B cell (primary cell): ENCODE measurements around the gene PKNOX1. TPM values are rescaled to one million over a fixed set of nuclear protein-coding genes. Genes with fewer than 3 reads are reported as not detected.

ENCODE experiments used
- ATAC-seq: fragments of 200-7000 bp; cut with Tn5 transposase; one replicate; pipeline ENCODE4 v1.10.0; 2021; ENCODE audit warnings: low read depth, mild to moderate bottlenecking, moderate number of reproducible peaks, moderate library complexity
- CTCF ChIA-PET: fragments of 350-600 bp; sonication (Branson Sonifier 250); formaldehyde crosslinking; loops from one replicate; lab custom pipeline; 2021; ENCODE audit warnings: antibody characterized with exemption, inconsistent platforms; lab: Charles Lee
- POLR2A ChIA-PET: fragments of 350-600 bp; sonication (Branson Sonifier 250); formaldehyde crosslinking; loops from one replicate; lab custom pipeline; 2021; ENCODE audit warnings: antibody characterized with exemption; lab: Charles Lee
- DNase-seq: peaks from one replicate; pipeline ENCODE4 v3.0.0; 2013
- H2AFZ ChIP-seq: 2 replicates; pipeline ENCODE4 v1.6.1; 2012; ENCODE audit warnings: mild to moderate bottlenecking, low read depth, low read length; ENCODE audit not compliant: insufficient read depth, poor library complexity, severe bottlenecking
- H3K27ac ChIP-seq, 2 donors: 1 replicate in 1 of 2; 2 replicates in 1 of 2; pipeline ENCODE4 v1.5.1; 2012 to 2013; ENCODE audit warnings: low read length in 2 of 2, mild to moderate bottlenecking in 2 of 2, moderate library complexity in 1 of 2
- H3K27me3 ChIP-seq, 4 experiments: fragments of 200-600 bp in 1 of 4; sonication (generic) in 1 of 4; replicated peaks in 1 of 4; 1 replicate in 2 of 4; 2 replicates in 2 of 4; pipeline versions ENCODE4 v1.6.1 to v1.7.0; 2013 to 2016; ENCODE audit warnings: low read length in 3 of 4, mild to moderate bottlenecking in 2 of 4, mixed read lengths in 1 of 4, moderate library complexity in 1 of 4; ENCODE audit not compliant: insufficient read depth in 4 of 4, control insufficient read depth in 3 of 4; ENCODE audit errors: control extremely low read depth in 1 of 4
- H3K36me3 ChIP-seq, 2 experiments: replicated peaks in 1 of 2; 1 replicate in 1 of 2; 2 replicates in 1 of 2; pipeline versions ENCODE4 v1.6.1 to v1.7.1; 2013; ENCODE audit warnings: low read length in 1 of 2; ENCODE audit not compliant: insufficient read depth in 2 of 2, control insufficient read depth in 1 of 2; ENCODE audit errors: control extremely low read depth in 1 of 2, extremely low read depth in 1 of 2
- H3K4me1 ChIP-seq, 2 donors: fragments of 200-600 bp in 1 of 2; sonication (generic) in 1 of 2; 1 replicate in 1 of 2; 2 replicates in 1 of 2; pipeline versions ENCODE4 v1.5.1 to v1.6.1; 2013 to 2017; ENCODE audit warnings: low read length in 2 of 2; ENCODE audit not compliant: control insufficient read depth in 2 of 2, insufficient read depth in 2 of 2
- H3K4me2 ChIP-seq: replicated peaks from 2 replicates; pipeline ENCODE3; 2012; ENCODE audit warnings: mild to moderate bottlenecking, low read depth, low read length; ENCODE audit not compliant: poor library complexity, severe bottlenecking
- H3K4me3 ChIP-seq, 5 experiments: fragments of 200-600 bp in 1 of 5; sonication (generic) in 1 of 5; 1 replicate in 3 of 5; 2 replicates in 2 of 5; pipeline versions ENCODE4 v1.5.1 to v1.7.0; 2011 to 2016; ENCODE audit warnings: low read length in 4 of 5, mild to moderate bottlenecking in 4 of 5, low read depth in 2 of 5, control low read depth in 1 of 5, moderate library complexity in 1 of 5; ENCODE audit not compliant: insufficient read depth in 1 of 5; ENCODE audit errors: control extremely low read depth in 1 of 5, extremely low read depth in 1 of 5
- H3K79me2 ChIP-seq: fragments of 200-600 bp; sonication (generic); one replicate; pipeline ENCODE4 v1.6.0; 2016; ENCODE audit warnings: low read length; ENCODE audit not compliant: control insufficient read depth, insufficient read depth
- H3K9ac ChIP-seq: fragments of 200-600 bp; sonication (generic); 2 replicates; pipeline ENCODE4 v1.6.1; 2017; ENCODE audit warnings: mild to moderate bottlenecking, low read length, moderate library complexity
- H3K9me3 ChIP-seq, 3 donors: one replicate each; pipeline versions ENCODE4 v1.6.1 to v1.7.1; 2013; ENCODE audit warnings: low read length in 2 of 3; ENCODE audit not compliant: control insufficient read depth in 2 of 3, insufficient read depth in 1 of 3; ENCODE audit errors: control extremely low read depth in 1 of 3
- H4K20me1 ChIP-seq: 2 replicates; pipeline ENCODE4 v1.6.0; 2012; ENCODE audit warnings: mild to moderate bottlenecking, low read length; ENCODE audit not compliant: insufficient read depth, control insufficient read depth, poor library complexity, severe bottlenecking
- H3K27ac Mint-ChIP-seq: one replicate; pipeline ENCODE4 v1.8.0; 2021; ENCODE audit warnings: mixed read lengths
- H3K27me3 Mint-ChIP-seq: one replicate; pipeline ENCODE4 v1.8.0; 2021; ENCODE audit warnings: mixed read lengths
- H3K4me1 Mint-ChIP-seq: one replicate; pipeline ENCODE4 v1.8.0; 2021; ENCODE audit warnings: mixed read lengths
- H3K4me3 Mint-ChIP-seq: one replicate; pipeline ENCODE4 v1.8.0; 2021; ENCODE audit warnings: mixed read lengths
- H3K9me3 Mint-ChIP-seq: one replicate; pipeline ENCODE4 v1.8.0; 2022; ENCODE audit warnings: mixed read lengths; ENCODE audit not compliant: insufficient read depth
- EZH2 ChIP-seq: IDR thresholded peaks from 2 replicates; pipeline ENCODE4 v1.6.1; 2012; ENCODE audit warnings: borderline replicate concordance, low read depth, mild to moderate bottlenecking, moderate library complexity, low read length; ENCODE audit not compliant: insufficient read depth, poor library complexity, severe bottlenecking
- WGBS: methylation state at CpG from one replicate; pipeline ENCODE4 v1.1.5; 2013; ENCODE audit warnings: missing lambda C conversion rate; ENCODE audit not compliant: insufficient coverage; 5-methylcytosine and 5-hydroxymethylcytosine counted together
- intact Hi-C: fragments of 100-400 bp; cut with micrococcal nuclease; formaldehyde crosslinking; loops from one replicate; pipeline ENCODE4 v1.10.0; 2022
- polyA plus RNA-seq: library from polyadenylated mRNA; depleted of rRNA; stranded (reverse); fragments of >200 nt; gene quantifications from 2 replicates; pipeline ENCODE4 v1.2.3, GENCODE V29; 2012
- total RNA-seq, 2 donors: library from RNA; stranded (reverse); fragments of 120-200 nt in 1 of 2; gene quantifications; 1 replicate in 1 of 2; 2 replicates in 1 of 2; pipeline versions ENCODE4 v1.2.3 to v1.2.4, GENCODE V29; 2013 to 2022
- TF ChIP-seq, protein P1 (sequence below): fragments of 200-600 bp; IDR thresholded peaks from one replicate; pipeline ENCODE4 v1.8.0; 2022; ENCODE audit warnings: antibody characterized with exemption, mild to moderate bottlenecking

PKNOX1 gene
- total and polyA plus RNA-seq, 2 donors (not counting 1 experiment from before 2014, with no cell fraction given), result 7.6 to 29.5 TPM

DNA sequence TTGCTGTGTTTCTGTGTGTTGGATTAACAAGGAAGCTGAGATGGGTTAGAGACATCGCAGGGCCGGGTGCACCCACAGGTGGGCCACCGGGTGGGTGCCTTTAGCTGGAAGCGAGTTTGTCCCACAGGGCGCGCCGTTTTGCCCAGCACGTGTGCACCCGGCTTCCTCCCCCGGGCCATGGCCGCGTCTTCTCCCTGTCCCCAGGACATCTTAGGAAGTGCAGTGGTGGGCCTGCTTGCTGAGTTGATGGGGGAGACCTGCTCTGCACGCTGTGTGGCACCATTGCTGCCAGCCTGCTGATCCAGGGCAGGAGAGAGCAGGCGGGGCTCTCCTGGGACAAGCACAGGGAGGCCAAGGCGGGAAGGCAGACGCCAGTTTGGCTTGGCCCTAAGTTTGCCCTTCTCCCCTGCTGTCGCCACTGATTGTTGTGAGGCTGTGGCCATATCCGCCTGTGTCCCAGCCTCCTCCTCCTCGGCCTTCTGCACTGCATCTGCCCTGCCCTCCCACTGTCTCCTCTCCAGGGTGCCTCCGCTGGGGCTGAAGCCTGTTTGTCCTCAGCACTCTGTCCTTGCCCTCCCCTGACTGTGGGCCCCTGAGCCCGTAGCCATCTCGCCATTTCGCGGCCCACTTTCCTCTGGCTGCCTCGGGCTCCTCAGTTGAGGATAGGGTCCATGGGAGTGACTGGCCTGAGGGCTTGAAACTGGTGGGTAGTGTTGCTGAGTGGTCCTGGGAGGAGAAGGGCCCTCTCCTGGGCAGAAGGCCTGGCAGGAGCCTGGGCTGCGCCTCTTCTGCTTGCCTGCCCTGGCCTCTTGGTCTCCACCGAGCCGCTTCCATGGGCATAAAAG is 47.6 kb downstream of the PKNOX1 start:
- Histone ChIP-seq H3K36me3 (peaks cover 2 to 42% of the 10 kb centered on the region in 2 experiments), H3K27me3 (no peaks in the 10 kb centered on the region), H3K9ac (no peak overlapping the region)

DNA sequence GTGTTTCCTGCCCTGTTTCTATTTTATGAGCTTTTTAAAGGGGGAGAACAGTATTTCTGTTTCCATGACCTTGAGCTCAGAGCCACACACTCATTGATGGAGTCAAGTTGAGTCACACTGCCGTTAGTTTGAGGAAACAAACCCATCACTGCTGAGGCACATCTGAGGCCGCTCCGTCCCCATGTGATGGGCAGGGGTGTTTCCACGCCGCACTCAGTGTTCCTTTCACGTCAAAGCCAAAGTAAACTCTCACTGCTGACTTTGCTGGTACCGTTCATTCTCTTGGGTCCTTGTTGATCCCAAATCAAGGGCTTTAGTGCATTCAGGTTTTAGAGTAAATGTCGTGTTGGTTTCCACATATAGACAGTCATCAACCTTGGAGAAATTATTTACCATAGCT is 48.8 kb downstream of the PKNOX1 start:
- Histone ChIP-seq H3K9ac (no peak overlapping the region), H3K27ac (no peak overlapping the region), H3K9me3 (no peaks in the 10 kb centered on the region), H4K20me1 (no peaks in the 10 kb centered on the region), H3K4me2 (no peak overlapping the region), H3K79me2 (no peaks in the 10 kb centered on the region), H3K4me1 (peaks cover 0 to 26% of the 10 kb centered on the region in 2 donors), H3K36me3 (peaks cover 0 to 46% of the 10 kb centered on the region in 2 experiments), H3K27me3 (no peaks in the 10 kb centered on the region), H3K4me3 (no peak overlapping the region), H2AFZ (no peak overlapping the region)
- TF ChIP-seq, protein P1, sequence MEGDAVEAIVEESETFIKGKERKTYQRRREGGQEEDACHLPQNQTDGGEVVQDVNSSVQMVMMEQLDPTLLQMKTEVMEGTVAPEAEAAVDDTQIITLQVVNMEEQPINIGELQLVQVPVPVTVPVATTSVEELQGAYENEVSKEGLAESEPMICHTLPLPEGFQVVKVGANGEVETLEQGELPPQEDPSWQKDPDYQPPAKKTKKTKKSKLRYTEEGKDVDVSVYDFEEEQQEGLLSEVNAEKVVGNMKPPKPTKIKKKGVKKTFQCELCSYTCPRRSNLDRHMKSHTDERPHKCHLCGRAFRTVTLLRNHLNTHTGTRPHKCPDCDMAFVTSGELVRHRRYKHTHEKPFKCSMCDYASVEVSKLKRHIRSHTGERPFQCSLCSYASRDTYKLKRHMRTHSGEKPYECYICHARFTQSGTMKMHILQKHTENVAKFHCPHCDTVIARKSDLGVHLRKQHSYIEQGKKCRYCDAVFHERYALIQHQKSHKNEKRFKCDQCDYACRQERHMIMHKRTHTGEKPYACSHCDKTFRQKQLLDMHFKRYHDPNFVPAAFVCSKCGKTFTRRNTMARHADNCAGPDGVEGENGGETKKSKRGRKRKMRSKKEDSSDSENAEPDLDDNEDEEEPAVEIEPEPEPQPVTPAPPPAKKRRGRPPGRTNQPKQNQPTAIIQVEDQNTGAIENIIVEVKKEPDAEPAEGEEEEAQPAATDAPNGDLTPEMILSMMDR, result no peak
- no peak for TF ChIP-seq EZH2
- no peak for ATAC-seq
- CTCF ChIA-PET, result no interaction called here
- Mint-ChIP-seq H3K27ac (no peak overlapping the region), H3K4me3 (no peak overlapping the region), H3K9me3 (no peaks in the 10 kb centered on the region), H3K27me3 (no peaks in the 10 kb centered on the region), H3K4me1 (peaks cover 19% of the 10 kb centered on the region)
- intact Hi-C loops, result no loop called here
- no peak for DNase-seq
- WGBS, result 94% methylated on average over 7 of the region's 8 CpGs
- POLR2A ChIA-PET, result no interaction called here

More for the DNA sequence above, 47.6 kb downstream of the PKNOX1 start:
- intact Hi-C loops, result no loop called here
- Mint-ChIP-seq H3K4me3 (no peak overlapping the region), H3K27me3 (no peaks in the 10 kb centered on the region), H3K27ac (no peak overlapping the region), H3K9me3 (no peaks in the 10 kb centered on the region), H3K4me1 (peaks cover 19% of the 10 kb centered on the region)
- WGBS, result 98% methylated on average over 24 of the region's 28 CpGs
- Histone ChIP-seq H3K4me3 (no peak overlapping the region), H3K9me3 (no peaks in the 10 kb centered on the region), H3K79me2 (no peaks in the 10 kb centered on the region), H3K4me1 (peaks cover 0 to 33% of the 10 kb centered on the region in 2 donors), H2AFZ (no peak overlapping the region), H3K4me2 (no peak overlapping the region), H4K20me1 (no peaks in the 10 kb centered on the region), H3K27ac (no peak overlapping the region)
- no peak for ATAC-seq
- CTCF ChIA-PET, result no interaction called here
- POLR2A ChIA-PET, result no interaction called here
- no peak for DNase-seq
- TF ChIP-seq EZH2, result no peak
- TF ChIP-seq, protein P1, result no peak
